ENCODE data around the gene S100PBP.

The S100PBP gene

DNA sequence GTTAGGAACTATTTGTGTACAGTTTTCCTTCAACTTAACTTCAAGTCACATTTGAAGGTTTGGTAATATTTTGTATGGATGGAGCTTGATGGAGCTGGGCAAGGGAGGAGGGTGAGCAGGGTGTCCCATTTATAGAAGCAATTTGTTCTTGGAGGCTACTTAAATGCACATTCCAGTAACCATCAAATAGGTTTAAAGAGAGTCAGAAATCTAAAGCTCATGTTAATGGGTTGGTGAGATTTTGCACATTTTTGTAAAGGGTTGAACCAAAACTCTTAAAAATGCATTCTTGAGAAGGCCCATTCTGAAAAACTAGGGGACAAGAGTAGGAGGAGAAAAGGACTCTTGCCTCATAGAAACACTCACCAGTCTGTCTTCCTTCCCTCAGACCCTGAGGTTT lies 43.1 kb downstream of the S100PBP start:
- no peak for TF ChIP-seq JUND (IDR thresholded peaks at IDR 0.05; ENCODE audit: low read depth)
- in situ Hi-C loops (cut with HindIII; ENCODE audit: low pct_unique_long_range_greater_than_20kb, low sequenced_read_pairs): no loop called here
- DNase-seq (ENCODE audit: low read depth in 1 of 2, low spot score in 1 of 2): no peak

- no peak for TF ChIP-seq JUND (IDR thresholded peaks at IDR 0.05; ENCODE audit: low read depth)
- in situ Hi-C loops (cut with HindIII; ENCODE audit: low pct_unique_long_range_greater_than_20kb, low sequenced_read_pairs): no loop called here
- no peak for DNase-seq (ENCODE audit: low read depth in 1 of 2, low spot score in 1 of 2)
Measured at GRCh38 chr1:32861904-32862695, 44.6 kb downstream of the S100PBP start.

- in situ Hi-C loops (cut with HindIII; ENCODE audit: low pct_unique_long_range_greater_than_20kb, low sequenced_read_pairs): no loop called here
- no peak for DNase-seq (ENCODE audit: low read depth in 1 of 2, low spot score in 1 of 2)
- no peak for TF ChIP-seq JUND (IDR thresholded peaks at IDR 0.05; ENCODE audit: low read depth)
Measured at GRCh38 chr1:32863218-32863880, 45.9 kb downstream of the S100PBP start.

DNA sequence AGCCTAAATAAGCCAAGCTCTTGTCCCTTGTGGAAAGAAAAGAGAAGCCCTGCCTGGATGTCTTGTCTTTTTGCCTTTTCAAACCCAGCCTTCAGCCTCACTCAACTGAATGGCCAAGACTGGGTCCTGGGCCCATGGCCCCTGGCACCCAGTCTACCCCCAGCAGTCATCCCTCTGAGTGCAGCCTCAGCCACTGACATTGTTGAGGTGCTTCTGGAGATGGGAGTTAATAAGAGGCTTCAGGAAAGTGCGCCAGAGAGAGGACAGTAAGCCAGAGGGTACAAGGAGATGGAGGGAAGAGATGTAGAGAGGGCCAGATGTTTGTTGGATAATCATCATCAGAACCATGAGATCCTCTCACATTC lies 46.4 kb downstream of the S100PBP start:
- DNase-seq (ENCODE audit: low read depth in 1 of 2, low spot score in 1 of 2): no peak
- no peak for TF ChIP-seq JUND (IDR thresholded peaks at IDR 0.05; ENCODE audit: low read depth)
- in situ Hi-C loops (cut with HindIII; ENCODE audit: low pct_unique_long_range_greater_than_20kb, low sequenced_read_pairs): no loop called here

DNA sequence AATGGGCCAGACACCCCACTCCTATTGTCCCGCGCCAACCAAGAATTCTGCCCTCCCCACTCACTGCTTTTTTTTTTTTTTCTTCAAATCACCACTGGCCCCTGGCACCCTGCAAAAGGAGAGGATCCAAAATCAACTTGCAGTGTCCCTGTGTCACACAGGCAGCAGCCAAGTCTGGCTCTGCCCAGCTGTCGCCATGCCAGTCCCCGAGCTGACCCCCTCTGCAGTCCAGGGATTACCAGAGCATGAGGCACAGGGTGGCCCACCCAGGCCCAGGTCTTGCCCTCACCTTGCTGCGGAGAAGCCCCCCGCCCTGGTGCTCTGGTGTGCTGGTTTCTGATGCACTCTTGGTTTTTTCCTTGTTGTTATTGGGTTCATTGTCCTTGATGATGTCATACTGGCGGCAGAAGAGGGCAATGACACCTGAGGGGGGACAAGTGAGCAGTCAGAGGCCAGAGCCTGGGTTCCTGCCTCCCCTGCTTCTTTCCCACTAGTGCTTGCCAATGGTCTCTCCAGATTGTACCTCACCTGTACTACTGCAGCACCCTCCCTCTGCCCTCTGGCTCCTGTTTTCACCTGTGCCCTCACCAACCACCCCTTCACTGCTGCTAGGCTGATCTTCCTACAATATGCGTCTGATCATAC lies 47.0 kb downstream of the S100PBP start:
- TF ChIP-seq JUND (IDR thresholded peaks at IDR 0.05; ENCODE audit: low read depth): no peak

GRCh38 chr1:32865639-32866405 lies 48.4 kb downstream of the S100PBP start:
- in situ Hi-C loops (cut with HindIII; ENCODE audit: low pct_unique_long_range_greater_than_20kb, low sequenced_read_pairs): no loop called here
- no peak for DNase-seq (ENCODE audit: low read depth in 1 of 2, low spot score in 1 of 2)
- TF ChIP-seq JUND (IDR thresholded peaks at IDR 0.05; ENCODE audit: low read depth): no peak

More for the DNA sequence above, 47.0 kb downstream of the S100PBP start:
- no peak for DNase-seq (ENCODE audit: low read depth in 1 of 2, low spot score in 1 of 2)
- in situ Hi-C loops (cut with HindIII; ENCODE audit: low pct_unique_long_range_greater_than_20kb, low sequenced_read_pairs): no loop called here

DNA sequence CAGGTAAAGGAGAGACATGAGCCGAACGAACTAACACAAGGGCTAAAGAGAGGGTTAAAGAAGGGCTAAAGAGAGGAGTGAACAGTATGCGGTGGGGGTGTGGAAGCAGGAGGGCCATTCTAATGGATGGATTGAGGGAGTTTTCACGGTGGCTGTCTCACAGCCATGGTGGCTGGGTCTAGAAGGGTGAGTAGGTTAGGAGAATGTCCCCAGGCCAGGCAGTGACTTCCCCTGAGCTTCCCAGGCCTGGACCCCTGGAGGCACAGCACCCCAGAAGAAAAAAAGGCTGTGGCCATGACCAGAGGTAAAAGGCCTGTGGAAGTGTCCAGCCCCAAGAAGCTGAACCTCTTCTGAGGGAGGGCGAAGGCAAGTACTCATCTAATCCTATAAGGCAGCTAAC lies 49.7 kb downstream of the S100PBP start:
- DNase-seq (ENCODE audit: low read depth in 1 of 2, low spot score in 1 of 2): no peak
- in situ Hi-C loops (cut with HindIII; ENCODE audit: low pct_unique_long_range_greater_than_20kb, low sequenced_read_pairs): no loop called here
- no peak for TF ChIP-seq JUND (IDR thresholded peaks at IDR 0.05; ENCODE audit: low read depth)

DNA sequence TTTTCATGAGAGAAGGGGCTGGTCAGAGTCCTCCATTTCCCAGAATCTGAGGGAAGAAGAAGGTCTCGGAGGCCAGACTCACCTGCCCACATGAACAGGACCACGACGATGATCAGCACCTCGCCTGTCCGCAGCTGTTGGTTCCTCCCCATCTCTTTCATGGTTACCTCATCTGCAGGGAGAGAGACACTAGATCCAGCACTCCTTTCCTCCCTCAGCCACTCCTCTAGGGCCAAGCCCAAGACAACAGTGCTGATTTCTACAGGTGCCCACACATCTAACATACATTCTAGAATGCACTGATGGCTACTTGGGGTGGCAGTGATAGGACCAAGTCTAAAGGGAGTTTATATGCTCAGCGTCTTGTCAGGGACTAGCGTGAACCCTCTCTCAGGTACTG lies 50.2 kb downstream of the S100PBP start:
- no peak for TF ChIP-seq JUND (IDR thresholded peaks at IDR 0.05; ENCODE audit: low read depth)
- no peak for DNase-seq (ENCODE audit: low read depth in 1 of 2, low spot score in 1 of 2)
- in situ Hi-C loops (cut with HindIII; ENCODE audit: low pct_unique_long_range_greater_than_20kb, low sequenced_read_pairs): no loop called here

DNA sequence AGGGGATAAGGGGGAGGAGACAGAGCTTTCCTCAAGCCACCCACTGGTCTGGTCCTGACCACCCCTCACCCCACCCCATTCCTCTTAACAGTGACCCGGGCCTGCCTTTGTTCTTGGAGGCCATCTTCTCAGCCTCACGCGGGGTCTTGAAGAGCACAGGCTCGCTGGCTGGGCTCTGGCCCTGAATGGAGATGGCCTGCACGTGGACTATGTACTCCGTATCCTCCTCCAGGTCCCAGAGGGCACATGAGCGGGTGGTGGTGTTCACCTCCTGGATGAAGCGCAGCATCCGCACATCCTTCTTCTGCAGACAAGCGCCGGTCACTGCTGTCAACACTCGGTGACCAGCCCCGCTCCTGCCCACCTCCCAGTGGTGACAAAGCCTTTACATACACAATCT lies 50.6 kb downstream of the S100PBP start:
- TF ChIP-seq JUND (IDR thresholded peaks at IDR 0.05; ENCODE audit: low read depth): no peak
- no peak for DNase-seq (ENCODE audit: low read depth in 1 of 2, low spot score in 1 of 2)
- in situ Hi-C loops (cut with HindIII; ENCODE audit: low pct_unique_long_range_greater_than_20kb, low sequenced_read_pairs): no loop called here

DNA sequence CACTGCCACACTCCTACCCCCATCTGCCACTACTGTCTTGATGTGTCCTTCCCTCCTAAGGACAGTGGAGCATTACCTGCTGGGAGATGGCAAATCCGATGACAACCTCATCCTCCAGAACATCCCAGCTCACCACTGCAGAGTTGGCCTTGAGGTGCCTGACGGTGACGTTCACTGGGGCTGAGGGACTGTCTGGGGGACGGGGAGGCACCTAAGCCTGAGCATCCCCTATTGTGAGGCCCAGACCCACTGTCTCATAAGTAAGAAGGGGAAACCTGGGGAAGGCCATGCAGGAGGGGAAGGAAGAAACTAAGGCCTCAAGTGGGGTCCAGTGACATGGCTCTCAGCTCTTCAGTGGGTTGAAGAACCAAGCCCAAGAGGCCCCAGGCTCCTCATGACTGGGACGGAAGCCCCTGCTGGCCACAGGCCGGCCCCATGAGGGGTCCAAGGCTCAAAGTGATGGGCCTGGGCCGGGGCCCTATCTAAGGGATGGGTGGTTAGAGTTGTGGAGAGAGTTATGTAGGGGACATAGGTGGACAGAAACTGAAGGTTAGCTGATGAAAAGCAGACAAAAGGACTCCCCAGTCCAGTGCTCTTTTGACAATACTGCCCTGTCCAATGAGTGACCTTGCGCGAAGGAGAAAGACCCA lies 51.5 kb downstream of the S100PBP start:
- in situ Hi-C loops (cut with HindIII; ENCODE audit: low pct_unique_long_range_greater_than_20kb, low sequenced_read_pairs): no loop called here
- TF ChIP-seq JUND (IDR thresholded peaks at IDR 0.05; ENCODE audit: low read depth): no peak
- no peak for DNase-seq (ENCODE audit: low read depth in 1 of 2, low spot score in 1 of 2)

DNA sequence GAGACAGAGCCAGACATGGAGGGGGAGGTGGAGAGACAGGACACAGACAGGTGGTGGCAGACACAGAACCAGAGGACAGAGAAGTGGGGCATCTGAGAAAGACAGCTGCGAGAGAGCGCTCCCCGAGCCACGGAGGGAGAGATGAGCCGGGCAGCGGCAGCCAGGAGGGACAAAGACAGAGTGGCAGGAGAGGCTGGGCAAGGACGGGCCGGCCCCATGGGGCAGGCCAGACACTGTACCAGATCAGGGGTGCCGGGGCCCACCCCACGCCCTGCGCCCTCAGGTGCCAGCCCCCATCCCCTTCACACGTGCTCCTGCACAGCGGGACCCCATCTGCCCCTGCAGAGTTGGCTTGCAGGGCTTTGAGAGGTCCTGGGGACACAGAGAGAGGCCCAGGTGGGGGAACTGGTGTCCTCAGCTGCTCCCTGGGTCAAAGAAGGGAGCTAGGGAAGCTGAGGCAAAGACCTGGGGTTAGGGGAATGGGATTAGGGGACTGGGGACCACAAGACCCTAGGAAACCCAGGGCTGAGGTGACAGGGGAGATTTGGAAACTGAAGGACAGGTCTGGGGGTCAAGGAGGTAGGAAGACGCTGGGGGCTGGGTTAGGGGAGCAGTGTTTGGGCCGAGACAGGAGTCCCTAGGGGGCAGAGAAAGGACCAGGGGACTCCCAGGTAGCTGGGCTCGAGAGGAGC lies 52.6 kb downstream of the S100PBP start:
- in situ Hi-C loops (cut with HindIII; ENCODE audit: low pct_unique_long_range_greater_than_20kb, low sequenced_read_pairs): no loop called here
- DNase-seq (ENCODE audit: low read depth in 1 of 2, low spot score in 1 of 2): no peak
- TF ChIP-seq JUND (IDR thresholded peaks at IDR 0.05; ENCODE audit: low read depth): no peak
